NCI-H1930 (cell line): Measurements from ENCODE around the gene ASH1L.

Source experiments
- DNase-seq, 2 experiments: peaks; one replicate each; lab custom pipeline; 2025; lab: John Stamatoyannopoulos, UW

Gene ASH1L

DNA sequence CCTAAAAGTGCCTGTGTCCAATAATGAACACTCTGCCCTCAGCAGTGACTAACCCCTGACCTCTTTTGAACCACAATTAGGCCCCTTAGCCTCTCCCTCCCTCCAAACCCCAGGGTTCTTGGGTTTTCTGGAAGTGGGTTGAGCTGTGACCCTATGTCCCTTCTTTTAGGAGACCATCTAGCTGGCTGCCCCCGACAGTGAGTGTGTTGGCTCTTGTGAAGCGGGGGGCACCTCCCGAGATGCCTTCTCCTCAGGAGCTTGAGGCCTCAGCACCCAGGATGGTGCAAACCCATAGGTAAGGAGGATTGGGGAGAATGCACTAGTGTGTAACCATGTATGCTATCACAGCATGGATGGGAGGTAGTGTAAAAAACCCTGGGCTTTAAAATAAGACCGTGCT lies 234.6 kb downstream of the ASH1L start:
- no peak for DNase-seq

DNA sequence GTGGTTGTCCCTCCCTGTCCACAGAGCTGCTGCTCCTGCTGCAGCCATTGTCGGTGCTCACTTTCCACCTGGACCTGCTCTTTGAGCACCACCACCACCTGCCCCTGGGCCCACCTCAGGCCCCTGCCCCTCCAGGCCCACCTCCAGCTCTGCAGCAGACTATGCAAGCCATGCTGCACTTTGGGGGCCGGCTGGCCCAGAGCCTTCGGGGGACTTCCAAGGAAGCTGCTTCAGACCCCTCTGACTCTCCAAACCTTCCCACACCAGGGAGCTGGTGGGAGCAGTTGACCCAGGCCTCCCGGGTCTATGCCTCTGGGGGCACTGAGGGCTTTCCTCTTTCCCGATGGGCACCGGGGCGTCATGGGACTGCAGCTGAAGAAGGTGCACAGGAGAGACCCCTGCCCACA lies 236.0 kb downstream of the ASH1L start:
- no peak for DNase-seq

DNA sequence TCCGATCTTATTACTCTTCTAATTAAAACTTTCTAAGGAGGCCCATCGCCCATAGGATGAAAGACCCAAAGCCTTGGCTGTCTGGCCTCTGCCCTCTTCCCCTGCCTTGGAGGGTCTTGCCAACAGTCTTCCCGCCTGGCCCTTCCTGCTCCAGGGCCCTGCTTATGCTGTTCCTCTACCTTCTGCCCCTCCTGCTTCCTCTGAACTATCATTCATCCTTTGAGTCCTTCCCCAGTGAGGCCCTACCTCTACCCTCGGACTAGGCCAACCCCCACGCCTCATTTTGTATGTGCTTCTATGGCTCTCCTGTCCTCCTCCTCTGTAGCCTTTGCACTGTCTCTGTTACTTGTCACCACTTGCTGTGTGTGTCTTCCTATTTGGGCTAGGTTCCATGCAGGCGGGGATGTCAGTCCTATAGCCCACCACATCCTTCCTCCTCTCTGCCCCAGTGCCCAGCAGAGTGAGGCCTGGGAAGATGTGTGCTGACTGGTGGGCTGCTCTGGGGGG lies 236.5 kb downstream of the ASH1L start:
- no peak for DNase-seq

- no peak for DNase-seq
Measured at GRCh38 chr1:155325603-155325893, 237.1 kb downstream of the ASH1L start.

GRCh38 chr1:155324717-155325602 lies 237.6 kb downstream of the ASH1L start:
- DNase-seq = peak; percentile 42 to 59

DNA sequence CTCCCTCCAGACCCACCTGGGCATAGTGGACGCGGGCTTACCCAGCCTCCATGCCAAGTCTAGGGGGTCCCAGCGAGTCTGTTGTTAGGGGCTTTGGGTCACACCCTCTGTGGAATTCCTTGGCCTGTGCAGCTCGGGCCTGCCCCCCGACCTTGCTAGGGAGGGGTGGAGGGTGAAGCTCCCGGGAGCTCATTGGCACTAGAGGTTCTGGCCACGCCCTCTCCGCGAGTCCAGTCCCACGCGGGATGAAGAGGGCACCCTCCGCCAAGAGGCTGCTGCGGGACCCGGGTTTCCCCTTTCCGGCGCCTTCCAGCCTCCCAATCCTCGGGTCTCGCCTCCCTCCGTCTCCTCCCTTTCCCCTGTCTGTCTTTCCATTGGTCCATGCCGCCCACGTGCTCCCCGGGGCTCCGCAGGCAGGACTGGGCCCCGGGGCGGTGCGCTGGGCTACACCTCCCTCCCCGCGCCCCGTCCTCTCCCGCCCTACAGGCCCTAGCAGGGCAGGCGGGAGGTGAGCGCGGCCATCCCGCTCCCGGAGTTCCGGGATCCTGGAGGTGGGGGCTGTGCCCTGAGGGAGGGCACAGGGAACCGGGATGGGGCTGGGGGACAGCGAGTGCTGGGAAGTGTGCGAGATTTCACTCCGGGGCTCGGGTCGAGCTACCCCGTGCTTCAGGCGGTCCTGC lies 238.4 kb downstream of the ASH1L start:
- DNase-seq = peak; percentile 86 to 88

DNA sequence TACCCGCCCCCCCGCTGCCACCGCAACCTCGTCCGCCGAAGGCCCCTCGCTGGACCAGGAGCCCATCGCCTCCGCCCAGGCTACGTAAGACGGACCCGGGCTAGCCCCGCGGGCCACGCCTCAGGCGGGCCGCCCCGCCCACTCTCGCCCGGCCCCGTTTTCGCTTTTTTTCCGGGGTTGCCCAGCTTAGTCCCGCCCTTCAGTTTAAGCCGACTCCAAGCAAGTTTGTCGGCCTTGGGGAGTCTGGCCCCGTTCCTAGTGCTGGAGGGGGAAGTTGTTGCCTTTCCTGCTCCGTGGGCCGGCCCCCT lies 238.9 kb downstream of the ASH1L start:
- peak; percentile 62 to 80 for DNase-seq

DNA sequence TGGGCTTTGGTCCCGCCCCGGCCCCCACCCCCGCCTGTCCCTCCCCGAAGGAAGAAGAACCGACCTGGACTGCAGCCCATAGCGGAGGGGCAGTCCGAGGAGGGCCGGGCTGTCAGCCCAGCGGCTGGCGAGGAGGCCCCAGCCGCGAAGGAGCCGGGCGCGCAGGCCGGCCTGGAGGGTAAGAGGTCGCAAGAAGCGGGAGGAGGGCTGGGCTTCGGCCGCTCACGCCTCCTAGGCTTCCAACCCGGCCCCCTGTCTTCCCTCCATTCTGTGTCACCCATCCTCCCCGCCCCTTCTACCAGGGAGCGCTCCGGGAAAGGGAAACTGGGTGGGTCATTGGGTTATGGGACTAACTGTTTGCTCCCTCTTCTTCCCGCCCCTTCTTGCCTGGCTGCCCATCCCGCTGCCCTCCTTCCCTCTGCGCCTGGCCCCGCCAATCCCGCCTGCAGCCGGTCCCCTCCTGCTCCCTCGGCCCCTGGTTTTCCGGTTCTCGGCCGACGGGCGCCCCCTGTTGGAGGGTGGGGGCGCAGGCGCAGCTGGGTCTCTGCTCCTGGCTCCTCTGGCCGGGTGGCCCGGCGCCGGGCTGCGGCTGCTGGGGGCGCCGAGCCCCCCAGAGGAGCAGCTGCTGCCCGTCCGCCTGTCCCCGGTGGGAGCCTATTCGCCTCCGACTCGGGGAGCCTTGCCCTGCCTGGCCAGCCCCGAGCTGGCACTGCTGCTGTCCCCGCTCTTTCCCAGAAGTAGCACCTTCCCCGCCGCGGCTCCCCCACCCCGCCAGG lies 239.5 kb downstream of the ASH1L start:
- peak; percentile 87 to 92 for DNase-seq

DNA sequence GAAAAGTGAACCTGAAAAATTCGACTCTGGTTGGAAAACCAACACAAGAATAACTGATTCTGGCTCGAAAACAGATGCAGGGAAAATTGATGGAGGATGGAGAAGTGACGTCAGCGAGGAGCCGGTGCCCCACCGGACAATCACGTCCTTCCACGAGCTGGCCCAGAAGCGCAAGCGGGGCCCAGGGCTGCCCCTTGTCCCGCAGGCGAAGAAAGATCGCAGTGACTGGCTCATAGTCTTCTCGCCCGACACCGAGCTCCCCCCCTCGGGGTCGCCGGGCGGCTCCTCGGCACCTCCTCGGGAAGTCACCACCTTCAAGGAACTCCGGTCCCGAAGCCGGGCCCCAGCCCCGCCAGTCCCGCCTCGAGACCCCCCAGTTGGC lies 240.0 kb downstream of the ASH1L start:
- no peak for DNase-seq

GRCh38 chr1:155321639-155322503 lies 240.7 kb downstream of the ASH1L start:
- no peak for DNase-seq

GRCh38 chr1:155320661-155321617 lies 241.7 kb downstream of the ASH1L start, which contains the start of gene RUSC1:
Gene RUSC1 (plus strand): TSS chr1:155320894. CDS start chr1:155321774, 880 bp downstream.
- peak in 1 of 2 experiments; percentile 60 for DNase-seq

DNA sequence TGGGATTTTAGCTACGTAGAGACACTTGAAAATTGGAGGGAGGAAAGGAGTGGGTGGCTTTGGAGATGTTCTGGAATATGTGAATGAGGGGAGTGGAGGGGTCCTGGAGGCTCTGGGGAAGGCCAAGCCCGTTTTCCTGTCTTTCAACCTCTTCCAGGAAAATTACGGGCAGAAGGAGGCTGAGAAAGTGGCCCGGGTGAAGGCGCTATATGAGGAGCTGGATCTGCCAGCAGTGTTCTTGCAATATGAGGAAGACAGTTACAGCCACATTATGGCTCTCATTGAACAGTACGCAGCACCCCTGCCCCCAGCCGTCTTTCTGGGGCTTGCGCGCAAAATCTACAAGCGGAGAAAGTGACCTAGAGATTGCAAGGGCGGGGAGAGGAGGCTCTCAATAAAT lies 242.4 kb downstream of the ASH1L start:
- DNase-seq = no peak

DNA sequence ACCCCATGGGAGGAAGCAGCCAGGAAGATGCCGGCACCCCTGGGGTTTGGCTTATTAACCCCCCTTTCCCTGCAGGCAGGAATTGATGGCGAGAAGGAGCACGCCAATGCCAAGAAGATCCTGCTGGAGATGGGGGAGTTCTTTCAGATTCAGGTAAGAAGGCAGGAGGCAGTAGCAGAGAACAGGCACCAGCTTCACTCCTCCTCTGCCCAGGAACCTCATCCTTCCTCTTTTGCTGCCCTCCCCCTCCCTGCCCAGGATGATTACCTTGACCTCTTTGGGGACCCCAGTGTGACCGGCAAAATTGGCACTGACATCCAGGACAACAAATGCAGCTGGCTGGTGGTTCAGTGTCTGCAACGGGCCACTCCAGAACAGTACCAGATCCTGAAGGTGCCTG lies 243.1 kb downstream of the ASH1L start:
- DNase-seq = no peak

- no peak for DNase-seq
Measured at GRCh38 chr1:155318082-155318481, 244.5 kb downstream of the ASH1L start.

DNA sequence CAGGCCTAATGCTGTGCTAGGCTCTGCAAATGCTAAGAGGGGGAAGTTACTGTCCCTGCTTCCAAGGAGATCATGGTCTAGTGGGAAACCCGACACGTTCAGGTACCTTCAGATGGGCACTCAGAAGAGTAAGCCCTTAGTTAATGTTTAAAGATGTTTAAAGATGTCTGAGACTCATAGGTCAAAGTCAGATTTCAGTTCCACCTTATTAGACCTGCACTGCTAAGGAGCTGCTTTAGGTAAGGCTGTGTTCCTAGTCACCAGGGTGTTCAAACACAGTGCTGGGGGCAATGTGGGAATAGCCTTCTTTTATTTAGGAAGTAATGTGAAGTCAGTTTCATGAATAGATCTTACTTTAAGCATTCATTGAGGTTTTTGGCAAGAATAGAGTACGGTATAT lies 245.7 kb downstream of the ASH1L start:
- no peak for DNase-seq

DNA sequence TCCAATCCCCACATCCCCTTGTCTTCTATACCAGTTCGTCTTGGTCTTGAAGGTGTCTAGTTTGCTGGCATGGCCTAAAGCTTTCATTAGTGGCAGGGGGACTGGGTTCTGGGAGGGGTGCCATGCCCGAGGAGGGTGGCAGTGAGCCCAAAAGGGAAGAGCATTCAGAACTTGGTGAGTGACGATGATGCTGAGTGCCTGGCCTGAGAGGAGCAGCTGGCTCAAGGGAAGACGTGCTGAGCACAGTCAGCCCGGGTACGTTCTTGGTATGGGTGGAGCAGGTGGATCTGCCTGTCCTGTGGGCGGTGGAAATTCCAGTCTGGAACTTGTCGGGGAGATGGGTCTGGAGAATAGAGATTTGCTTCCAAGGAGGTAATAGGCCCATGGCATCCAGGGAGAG lies 249.3 kb downstream of the ASH1L start:
- no peak for DNase-seq

DNA sequence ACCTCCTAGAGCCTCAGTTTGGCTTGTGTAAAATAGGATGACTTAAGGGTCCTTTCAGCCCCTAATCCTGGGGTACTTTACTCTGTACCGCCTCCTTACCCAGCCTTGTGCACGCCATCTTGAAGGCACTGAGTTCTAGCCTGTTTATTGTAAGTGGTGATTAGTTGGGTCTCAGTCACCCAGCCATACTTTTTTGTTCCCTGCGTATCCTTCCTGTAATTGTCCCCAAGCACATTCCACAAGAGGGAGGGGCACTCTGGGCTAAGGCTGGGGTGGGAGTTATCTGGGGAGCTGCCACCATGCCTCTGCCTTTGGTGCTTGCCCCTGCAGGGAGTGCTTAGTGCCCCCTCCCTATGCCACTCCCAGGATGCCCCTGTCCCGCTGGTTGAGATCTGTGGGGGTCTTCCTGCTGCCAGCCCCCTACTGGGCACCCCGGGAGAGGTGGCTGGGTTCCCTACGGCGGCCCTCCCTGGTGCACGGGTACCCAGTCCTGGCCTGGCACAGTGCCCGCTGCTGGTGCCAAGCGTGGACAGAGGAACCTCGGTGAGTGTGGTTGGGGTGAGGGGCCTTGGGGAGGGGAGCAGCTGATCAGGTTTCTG lies 253.1 kb downstream of the ASH1L start:
- DNase-seq = no peak

- DNase-seq = peak; percentile 97
Measured at GRCh38 chr1:155308493-155309422, 253.8 kb downstream of the ASH1L start, which contains the start of gene FDPS. Gene FDPS (plus strand): TSS chr1:155308866. CDS start chr1:155309790, 924 bp downstream.

GRCh38 chr1:155307247-155307740 lies 255.3 kb downstream of the ASH1L start:
- DNase-seq = peak in 1 of 2 experiments; percentile 17
